ENCODE results near the gene NCAM2.
"Not testable (repeated sequence)": the region's sequence is repeated elsewhere in the genome, so short reads cannot be mapped to it uniquely, and the experiment has no call there.

NCAM2 gene

DNA sequence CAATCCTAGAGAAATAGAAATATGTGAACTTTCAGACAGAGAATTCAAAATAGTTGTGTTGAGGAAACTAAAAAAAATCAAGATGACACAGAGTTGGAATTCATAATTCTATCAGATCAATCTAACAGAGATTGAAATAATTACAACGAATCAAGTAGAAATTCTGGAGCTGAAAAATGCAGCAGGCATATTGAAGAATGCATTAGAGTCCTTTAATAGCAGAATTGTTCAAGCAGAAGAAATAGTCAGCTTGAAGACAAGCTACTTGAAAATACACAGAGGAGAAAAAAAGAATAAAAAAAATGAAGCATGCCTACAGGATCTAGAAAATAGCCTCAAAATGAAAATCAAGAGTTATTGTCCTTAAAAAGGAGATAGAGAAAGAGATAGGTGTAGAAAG is 347.1 kb downstream of the NCAM2 start:
- no peak for DNase-seq

DNA sequence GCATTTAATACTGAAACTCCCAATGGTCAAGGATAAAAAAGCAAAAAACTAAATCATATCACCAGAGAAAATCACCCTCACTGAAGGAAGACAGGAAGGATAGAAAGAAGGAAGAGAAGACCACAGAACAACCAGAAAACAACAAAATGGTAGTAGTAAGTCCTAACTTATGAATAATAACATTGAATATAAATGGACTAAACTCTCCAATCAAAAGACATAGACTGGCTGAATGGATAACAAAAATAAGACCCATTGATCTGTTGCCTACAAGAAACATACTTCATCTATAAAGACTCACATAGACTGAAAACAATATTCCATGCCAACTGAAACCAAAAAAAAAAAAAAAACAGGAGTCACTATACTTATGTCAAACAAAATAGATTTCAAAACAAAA is 347.7 kb downstream of the NCAM2 start:
- DNase-seq, result no peak

DNA sequence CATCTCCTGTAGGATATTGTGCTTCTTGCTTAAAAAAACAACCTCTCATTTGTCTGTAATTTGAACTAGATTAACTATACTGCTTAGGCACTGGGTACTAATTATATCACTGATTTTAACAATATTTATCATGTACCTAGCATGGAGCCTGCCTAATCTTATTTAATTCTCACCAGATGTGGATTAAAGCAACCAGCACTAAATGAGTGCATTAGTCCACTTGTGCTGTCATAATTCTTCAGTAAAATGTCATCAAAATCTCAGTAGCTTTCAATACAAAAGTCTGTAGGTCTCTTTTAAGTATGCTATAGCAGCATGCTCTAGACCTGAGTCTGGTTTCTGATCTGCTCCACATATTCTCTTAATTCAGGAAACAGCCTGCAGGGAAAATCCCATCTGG is 368.1 kb downstream of the NCAM2 start:
- DNase-seq, result no peak

DNA sequence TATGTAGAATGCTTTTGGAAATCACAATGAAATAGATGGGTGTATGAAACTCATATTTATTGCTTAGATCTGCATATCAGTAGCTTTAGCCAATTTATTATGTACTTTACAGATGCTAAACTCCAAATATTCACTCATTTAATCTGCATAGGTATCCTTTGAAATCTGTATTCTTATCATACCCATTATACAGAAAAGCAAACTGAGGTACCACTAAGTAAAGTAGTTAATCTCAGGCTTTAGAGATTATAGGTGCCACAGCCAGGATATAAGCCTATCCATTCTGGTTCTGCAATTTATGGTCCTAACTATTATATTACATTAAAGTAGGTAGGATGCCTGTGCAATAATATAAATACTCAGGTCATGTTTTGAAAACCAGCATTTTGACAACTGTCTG is 369.4 kb downstream of the NCAM2 start:
- DNase-seq, result no peak

DNA sequence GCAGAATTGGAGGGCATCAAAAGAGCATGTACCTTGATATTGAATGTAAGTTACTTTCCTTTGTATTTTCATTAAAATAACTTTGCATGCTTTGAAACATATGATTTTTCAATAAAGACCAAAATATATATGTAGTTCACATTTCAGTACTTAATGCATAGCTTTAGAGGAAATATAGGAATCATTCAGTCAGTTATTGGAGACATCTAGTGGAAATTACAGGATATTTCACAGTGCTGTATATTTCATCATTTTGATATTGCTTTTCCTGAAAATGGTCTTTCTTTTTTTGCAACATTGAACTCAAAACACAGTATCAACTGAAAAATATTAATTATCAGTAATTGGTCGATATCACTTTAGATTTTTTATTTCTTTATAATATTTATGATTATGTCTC is 375.8 kb downstream of the NCAM2 start:
- DNase-seq, result no peak

DNA sequence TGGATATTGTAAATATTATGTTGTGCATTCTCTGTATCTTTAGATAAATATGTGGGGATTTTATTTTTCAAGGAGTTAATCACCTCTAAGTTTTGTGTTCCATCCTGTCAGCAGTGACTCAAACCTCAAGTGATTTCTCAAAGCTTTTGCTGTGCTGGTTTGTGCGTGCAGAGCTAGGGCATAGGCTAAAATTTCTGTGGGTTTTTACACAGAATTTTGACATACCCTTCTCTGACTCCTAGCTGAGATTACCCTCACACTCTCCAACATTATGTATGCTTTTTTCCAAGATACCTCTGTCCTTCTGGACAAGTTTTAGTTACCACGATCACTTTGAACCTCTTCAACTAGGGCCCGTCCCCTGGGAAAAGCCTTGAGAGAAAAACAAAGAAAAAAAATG is 384.9 kb downstream of the NCAM2 start:
- no peak for DNase-seq

DNA sequence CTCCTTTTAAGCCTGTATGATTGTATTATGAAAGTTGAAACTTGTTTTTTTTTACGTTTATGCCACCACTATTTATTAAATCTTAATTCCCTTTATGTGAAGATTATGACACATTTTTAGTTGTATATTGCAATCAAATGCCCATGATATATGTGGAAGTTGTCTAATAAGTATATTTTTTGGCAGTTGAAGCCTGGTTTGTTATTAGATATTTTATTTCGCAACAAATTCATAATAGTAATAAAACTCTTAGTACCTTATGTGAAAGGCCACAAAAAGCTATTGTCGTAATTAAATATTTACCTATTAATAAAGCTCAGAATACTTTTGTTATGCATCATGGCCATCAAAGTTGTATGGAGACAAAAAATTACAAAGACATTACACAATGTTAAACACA is 386.8 kb downstream of the NCAM2 start:
- DNase-seq, result no peak

DNA sequence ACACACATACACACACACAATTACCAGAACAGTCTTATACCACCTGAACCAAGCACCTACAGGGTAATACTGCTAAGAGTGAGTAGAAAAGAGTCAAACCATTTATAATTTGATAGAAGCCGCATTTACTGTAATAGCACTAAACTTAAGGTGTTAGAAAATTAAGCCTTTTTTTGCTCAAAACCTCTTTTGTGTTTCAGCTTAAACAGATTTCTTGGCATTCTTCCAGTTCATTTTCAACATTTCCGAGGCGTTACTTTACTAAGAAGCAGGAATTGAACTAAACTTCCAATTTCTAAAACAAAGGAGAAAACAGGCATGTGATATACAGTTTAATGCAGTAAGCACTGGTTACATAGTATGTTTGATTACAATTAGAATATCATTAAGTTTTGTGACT is 387.2 kb downstream of the NCAM2 start:
- no peak for DNase-seq

DNA sequence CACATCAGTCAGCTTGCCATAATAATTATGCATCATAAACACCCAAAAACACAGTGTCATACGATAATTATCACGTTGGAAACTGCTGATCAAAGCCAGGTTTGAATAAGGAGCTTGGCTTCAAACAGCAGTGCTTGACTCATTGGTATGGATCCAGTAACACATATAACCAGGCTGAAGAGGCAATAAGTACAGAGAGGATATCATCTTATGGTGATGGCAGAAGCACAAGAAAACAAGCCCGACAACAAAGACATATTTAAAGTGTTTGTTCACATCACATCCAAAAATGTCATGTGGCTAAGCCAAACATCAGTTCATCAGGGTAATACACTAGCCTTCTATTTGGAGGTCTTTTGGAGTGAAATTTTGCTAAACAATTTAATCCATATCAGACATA is 389.7 kb downstream of the NCAM2 start:
- no peak for DNase-seq

DNA sequence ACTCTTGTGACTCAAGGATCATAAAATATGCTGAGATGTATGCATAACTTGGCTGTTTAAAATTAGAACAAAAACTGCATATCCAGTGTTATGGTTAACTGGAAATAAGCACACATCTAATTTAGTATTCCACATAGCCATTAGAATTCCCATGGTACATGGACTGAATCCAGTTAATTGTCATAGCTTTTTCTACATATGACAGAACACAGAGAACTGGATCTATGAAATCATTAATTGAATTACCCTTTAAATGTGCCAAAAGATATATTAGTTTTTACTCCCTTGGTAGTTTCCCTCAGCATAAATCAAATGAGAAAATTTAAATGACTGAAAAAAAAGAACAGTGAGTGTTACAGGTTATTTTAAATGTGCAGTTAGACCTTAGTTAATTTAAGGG is 395.9 kb downstream of the NCAM2 start:
- DNase-seq, result no peak

DNA sequence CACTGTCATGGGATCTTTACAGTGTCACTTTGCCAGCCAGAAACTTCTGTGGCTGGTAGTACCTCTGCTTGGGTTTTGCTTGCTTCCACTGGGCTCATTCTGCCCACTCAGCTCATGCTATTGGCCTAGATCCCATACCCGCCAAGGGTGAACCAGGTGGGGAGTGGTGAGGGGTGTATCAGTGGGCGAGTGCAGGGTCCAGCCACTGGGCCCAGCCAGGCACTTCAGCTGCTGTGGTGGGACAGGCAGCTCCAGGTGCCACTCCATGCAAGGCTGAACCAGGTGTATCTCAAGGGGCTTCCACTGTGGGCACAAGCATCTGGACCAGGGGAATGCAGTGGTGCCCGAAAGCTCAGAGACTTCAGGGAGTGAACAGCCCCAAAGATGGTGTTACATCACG is 398.2 kb downstream of the NCAM2 start:
- no peak for DNase-seq

DNA sequence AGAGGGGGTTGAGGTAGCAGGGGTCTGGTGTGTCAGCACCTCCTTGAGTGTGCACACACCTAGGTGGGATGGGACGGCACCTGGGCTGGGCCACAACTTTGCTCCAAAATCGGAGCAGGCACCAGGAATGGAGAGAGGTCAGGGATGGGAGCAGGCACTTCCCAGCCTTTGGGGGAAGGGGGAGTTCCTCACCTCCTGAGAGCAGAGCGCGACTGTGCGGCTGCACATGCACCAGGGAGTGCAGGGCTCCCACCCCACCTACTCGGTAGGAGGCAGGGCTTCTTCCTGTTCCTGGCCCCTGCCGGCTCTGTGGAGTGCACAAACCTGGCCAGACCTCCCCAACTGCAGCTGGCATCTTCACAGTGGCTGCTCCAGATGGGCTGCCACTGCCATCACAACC is 399.3 kb downstream of the NCAM2 start:
- DNase-seq, result no peak

DNA sequence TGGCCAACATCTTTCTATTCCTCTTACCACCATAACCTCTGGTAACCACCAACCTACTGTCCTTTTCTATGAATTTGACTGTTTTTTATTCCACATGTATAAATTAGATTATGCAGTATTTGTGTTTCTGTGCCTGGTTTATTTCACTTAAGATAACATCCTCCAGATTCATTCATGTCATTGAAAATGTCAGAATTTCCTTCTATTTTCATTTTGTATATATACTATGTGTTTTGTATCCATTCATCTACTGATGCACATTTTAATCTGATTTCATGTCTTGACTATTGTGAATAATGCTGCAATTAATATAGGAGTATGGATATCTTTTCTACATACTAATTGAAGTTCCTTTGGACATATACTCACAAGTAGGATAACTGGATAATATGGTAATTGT is 403.2 kb downstream of the NCAM2 start:
- no peak for DNase-seq

DNA sequence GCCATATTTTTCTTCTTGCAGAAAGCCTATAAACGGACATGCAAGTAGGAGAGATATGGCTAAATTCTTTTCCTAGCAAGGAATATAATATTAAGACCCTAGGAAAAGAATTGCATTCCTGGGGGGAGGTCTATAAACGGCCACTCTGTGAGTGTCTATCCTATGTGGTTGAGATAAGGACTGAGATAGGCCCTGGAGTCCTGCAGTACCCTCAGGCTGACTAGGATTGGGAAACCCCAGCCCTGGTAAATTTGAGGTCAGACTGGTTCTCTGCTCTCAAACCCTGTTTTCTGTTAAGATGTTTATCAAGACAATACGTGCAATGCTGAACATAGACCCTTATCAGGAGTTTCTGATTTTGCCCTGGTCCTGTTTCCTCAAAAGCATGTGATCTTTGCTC is 404.0 kb downstream of the NCAM2 start:
- not testable (repeated sequence) for DNase-seq

DNA sequence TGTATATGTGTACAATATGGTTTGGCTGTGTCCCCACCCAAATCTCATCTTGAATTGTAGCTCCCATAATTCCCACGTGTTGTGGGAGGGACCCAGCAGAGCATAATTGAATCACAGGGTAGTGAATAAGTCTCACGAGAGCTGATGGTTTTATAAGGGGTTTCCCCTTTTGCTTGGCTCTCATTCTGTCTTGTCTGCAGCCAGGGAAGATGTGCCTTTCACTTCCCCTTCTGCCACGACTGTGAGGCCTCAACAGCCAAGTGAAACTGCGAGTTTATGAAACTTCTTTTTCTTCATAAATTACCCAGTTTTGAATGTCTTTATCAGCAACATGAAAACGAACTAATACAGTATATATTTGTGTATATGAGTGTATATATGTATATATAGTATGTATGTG is 406.1 kb downstream of the NCAM2 start:
- DNase-seq, result not testable (repeated sequence)

DNA sequence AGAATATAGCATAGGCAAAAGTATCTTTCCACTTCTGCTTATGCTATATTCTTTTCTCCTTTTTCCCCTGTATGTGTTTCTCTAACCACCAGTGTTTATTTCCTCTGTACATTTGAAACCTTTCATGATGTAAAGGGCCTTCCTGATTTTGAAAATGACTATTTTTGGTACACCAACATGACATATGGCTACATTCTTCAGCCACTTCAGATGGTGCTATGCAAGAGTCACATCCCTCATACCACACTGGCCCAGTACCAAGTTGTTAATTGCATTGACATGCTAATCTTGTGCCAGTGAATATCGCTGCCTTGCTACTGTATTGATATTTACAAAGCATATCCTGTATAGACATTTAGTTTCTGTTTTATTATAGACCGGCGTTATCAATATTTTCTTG is 408.7 kb downstream of the NCAM2 start:
- no peak for DNase-seq

DNA sequence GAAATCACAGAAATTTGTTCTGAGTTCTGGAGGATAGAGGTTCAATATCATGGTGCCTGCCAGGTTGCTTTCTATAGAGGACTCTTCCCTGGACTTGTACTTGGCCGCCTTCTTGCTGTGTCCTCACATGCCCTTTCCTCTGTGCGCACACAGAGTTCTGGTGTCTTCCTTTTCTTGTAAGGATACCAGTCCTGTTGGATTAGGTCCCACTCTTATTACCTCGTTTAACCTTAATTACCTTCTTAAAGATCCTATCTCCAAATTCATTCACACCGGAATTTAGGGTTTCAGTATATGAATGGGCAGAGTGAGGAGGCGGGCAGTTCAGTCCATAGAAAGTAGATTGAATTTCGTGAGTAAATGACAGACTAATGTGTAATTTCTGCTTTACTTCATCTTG is 413.9 kb downstream of the NCAM2 start:
- DNase-seq, result no peak

DNA sequence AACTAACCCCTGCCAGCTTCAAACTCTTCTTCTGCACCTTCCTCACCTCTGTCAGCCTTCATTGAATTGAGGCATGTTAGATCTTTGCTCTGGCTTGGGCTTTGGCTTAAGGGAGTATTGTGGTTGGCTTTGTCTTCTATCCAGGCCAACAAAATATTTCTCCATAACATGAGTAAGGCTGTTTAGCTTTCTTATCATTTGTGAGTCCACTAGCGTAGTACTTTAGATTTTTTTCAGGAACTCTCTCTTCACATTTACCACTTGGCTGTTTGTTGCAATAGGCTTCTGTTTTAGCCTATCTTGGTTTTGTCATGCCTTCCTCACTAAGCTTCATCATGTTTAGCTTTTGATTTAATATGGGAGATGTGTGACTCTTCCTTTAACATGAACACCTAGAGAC is 417.5 kb downstream of the NCAM2 start:
- DNase-seq, result no peak

DNA sequence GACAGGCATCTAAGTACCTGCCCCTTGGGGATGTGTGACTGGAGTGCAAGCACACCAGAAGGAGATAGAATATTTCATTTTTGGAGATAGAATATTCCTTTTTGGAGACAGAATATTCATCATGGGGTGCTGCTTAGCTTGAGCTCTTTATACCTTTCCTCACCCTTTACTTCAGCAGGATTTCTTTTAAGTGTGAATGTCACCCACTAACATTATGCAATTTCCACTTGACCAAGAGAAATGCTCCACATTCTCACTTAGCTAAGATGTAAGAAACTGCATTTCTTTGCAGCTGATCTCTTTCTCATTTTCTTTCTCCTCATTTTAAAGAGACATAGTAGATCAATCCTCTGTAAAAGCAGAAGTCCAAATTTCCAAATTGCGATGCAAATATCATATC is 436.7 kb downstream of the NCAM2 start:
- DNase-seq, result no peak

DNA sequence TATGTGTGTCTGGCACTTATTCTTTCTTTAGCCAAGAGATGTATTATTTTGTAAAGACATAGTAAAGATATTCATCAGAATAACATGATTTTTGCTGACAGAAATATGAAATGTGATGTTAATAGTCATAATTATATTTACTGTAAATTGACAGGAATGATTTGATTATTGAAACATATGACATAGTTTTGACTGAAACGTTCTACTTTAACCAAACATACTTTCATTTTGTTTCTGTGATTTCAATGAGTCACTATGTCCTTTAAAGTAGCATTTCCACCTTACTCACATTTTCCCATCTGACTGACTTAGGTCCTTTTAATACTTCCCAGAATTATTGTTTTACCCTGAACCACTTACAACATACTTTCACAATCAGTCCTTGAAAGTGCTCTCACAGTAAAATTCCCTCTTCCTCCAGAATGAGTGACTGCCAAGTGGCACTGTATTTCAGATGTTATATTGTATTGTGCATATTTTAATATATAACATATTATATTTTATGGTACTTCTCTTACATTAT is 437.9 kb downstream of the NCAM2 start:
- DNase-seq, result no peak

DNA sequence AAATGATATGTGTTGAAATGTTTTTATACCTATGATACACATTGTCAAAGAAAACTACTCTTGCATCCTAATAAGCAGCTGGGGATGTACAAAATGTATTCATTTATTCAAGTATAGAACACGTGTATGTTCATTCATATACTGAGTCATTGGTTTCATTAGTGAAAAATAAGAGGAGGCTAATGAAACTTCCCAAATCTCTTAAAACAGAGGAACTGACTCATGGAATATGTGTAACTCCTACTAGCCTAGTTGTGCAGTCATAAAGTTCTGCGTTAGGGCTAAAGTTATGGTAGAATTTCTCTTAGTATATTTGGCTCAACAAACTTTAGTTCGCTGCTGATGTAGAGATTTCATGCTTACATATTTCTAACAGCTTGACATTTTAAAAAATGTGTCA is 441.6 kb downstream of the NCAM2 start:
- DNase-seq, result no peak

DNA sequence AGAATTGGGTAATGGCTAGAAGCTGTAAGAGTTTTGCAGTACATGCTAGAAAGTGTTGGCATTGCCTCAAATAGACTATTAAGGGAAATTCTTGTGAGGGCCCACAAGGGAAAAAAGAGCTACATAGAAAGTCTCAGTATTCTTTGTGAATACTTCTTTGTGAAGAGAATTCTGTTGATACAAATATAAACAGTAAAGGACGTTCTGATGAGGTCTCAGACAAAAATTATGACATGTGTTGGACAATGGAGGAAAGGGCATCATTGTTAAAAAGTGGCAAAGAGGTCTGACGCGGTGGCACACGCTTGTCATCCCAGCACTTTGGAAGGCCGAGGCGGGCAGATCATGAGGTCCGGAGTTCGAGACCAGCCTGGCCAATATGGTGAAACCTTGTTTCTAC is 458.9 kb downstream of the NCAM2 start:
- DNase-seq, result no peak

DNA sequence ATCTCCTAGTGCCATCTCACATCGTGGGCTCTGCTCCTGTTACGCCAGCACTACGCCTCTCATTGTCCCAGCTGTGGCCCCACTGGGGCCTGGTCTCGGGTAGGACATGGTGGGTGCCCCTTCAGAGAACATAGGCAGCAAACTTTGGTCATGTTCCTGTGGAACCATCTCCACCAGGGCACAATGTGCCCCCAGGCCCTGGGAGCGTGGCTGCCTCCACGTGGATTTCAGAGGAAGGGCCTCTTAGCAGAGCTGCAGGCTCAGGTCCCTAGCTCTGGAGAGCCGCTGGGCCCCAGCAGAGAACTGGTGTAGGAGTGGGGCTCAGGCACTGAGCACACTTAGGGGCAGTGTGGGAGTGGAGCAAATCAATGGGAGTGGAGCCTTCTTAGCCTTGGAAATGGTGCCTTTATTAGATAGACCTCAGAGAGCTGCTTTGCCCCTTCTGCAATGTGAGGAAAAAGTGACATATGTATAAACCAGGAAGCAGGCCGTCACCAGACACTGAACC is 460.0 kb downstream of the NCAM2 start:
- DNase-seq, result no peak

DNA sequence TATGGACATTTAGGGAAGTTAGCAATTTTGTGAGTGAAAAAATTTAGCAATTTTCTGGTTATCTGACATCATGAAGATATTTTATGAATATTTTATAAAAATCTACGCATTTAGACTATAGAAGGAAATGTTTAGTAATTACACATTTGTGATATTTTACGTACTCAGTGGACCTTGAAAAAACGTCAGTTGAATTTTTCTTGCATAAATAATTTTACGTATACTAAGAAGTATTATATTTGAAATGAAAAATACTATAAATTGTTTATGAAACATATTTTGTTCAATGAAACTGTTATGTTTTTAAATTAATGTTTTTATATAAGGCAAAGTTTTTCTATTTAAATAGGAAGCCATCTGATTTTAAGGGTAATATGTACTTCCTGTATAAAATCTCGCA is 462.8 kb downstream of the NCAM2 start:
- no peak for DNase-seq

DNA sequence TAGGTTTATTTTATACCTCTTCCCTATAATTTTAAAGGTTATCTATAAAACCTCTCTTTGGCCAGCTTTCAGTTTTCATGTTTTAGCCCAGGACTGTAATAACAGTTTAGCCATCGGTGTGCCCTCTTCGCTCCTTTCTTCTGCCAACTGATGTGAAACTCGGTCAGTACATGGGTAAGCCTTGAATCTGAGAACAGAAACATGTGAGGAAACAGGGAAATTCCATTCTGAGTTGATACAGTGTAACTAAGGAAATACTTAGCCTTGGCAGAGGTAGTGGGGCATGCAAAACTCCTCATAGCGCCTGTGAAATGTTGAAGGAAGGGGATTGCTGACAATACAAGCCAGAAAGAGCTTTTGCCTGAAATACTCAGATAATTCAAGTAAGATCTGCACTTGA is 465.2 kb downstream of the NCAM2 start:
- DNase-seq, result no peak

DNA sequence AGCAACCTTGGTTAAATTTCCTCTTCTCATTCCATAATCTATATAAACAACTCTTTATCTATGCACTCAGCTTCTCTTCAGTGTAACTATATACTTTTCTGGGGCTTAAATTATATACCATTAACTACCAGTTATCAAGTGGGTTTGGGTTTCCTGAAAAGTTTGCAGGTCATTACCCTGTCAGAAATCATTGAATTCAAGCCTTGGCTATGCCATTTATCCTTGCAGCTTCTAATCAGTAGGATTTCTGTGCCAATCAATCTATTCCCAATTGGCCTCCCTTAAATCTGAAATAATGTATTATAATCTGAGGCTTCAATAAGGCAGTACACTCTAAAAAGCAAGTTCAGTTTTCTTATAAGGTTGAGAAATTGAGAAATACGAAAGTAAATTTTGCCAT is 466.5 kb downstream of the NCAM2 start:
- no peak for DNase-seq
